Esophagus muscularis mucosa (tissue), 4 donors: ENCODE measurements around the gene GALNT2.

Source experiments
- EP300 ChIP-seq: sonication (generic); formaldehyde crosslinking; IDR thresholded peaks from one replicate; pipeline ENCODE4 v1.6.1; 2017; ENCODE audit warnings: antibody characterized with exemption
- POLR2A ChIP-seq: fragments of 450-650 bp; IDR thresholded peaks from one replicate; pipeline ENCODE4 v1.6.1; 2017; ENCODE audit warnings: antibody characterized with exemption, moderate library complexity, mild to moderate bottlenecking, low read depth
- TF ChIP-seq, protein P1 (sequence below), 3 experiments: fragments of 200-600 bp in 2 of 3; fragments of 450-650 bp in 1 of 3; sonication (generic) in 2 of 3; IDR thresholded peaks; one replicate each; pipeline ENCODE4 v1.5.1; 2017 to 2019; ENCODE audit warnings: antibody characterized with exemption in 3 of 3, mild to moderate bottlenecking in 2 of 3, moderate library complexity in 1 of 3

DNA sequence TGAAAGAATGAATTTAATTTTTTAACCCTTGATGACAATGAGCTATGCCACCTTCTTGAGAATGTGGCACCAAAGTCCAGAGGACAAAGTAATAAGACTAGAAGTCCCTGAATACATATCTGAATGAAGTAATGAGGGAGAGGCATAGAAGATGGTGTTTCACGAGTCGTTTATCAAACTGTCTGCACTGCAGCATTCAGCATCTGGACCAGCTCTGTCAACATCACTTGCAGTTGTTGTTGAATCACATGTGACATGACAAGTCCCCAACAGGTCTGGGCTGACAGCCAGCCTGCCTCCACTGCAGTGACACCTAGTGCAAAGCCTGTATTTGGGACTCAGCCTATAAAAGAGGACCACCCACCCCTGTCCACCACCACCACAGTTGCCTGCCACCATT, 17.3 kb upstream of the GALNT2 start:
- TF ChIP-seq, protein P1, sequence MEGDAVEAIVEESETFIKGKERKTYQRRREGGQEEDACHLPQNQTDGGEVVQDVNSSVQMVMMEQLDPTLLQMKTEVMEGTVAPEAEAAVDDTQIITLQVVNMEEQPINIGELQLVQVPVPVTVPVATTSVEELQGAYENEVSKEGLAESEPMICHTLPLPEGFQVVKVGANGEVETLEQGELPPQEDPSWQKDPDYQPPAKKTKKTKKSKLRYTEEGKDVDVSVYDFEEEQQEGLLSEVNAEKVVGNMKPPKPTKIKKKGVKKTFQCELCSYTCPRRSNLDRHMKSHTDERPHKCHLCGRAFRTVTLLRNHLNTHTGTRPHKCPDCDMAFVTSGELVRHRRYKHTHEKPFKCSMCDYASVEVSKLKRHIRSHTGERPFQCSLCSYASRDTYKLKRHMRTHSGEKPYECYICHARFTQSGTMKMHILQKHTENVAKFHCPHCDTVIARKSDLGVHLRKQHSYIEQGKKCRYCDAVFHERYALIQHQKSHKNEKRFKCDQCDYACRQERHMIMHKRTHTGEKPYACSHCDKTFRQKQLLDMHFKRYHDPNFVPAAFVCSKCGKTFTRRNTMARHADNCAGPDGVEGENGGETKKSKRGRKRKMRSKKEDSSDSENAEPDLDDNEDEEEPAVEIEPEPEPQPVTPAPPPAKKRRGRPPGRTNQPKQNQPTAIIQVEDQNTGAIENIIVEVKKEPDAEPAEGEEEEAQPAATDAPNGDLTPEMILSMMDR (IDR thresholded peaks at IDR 0.05), result no peak
- TF ChIP-seq POLR2A, result no peak
- no peak for TF ChIP-seq EP300
